ENCODE data around the gene PALLD. TPM values are rescaled to one million over a fixed set of nuclear protein-coding genes. Genes with fewer than 3 reads are reported as not detected.
"Not testable (repeated sequence)": the region's sequence is repeated elsewhere in the genome, so short reads cannot be mapped to it uniquely, and the experiment has no call there.

The PALLD gene
- total RNA-seq, 1 donor from 2014 or later: 38.6 TPM

GRCh38 chr4:168719725-168720124 lies 222.9 kb downstream of the PALLD start:
- no peak for DNase-seq (ENCODE audit: extremely low read depth, low read depth, low spot score)

- no peak for DNase-seq (ENCODE audit: extremely low read depth, low read depth, low spot score)
Observed at GRCh38 chr4:168720396-168720900, 223.6 kb downstream of the PALLD start.

GRCh38 chr4:168722391-168722790 lies 225.5 kb downstream of the PALLD start:
- no peak for DNase-seq (ENCODE audit: extremely low read depth, low read depth, low spot score)

- no peak for DNase-seq (ENCODE audit: extremely low read depth, low read depth, low spot score)
Observed at GRCh38 chr4:168723020-168723419, 226.2 kb downstream of the PALLD start.

- DNase-seq (ENCODE audit: extremely low read depth, low read depth, low spot score): no peak
Observed at GRCh38 chr4:168723569-168723968, 226.7 kb downstream of the PALLD start.

GRCh38 chr4:168724243-168724642 lies 227.4 kb downstream of the PALLD start:
- DNase-seq (ENCODE audit: extremely low read depth, low read depth, low spot score): no peak

- DNase-seq (ENCODE audit: extremely low read depth, low read depth, low spot score): no peak
Observed at GRCh38 chr4:168724686-168725411, 228.0 kb downstream of the PALLD start.

GRCh38 chr4:168725930-168726329 lies 229.1 kb downstream of the PALLD start:
- no peak for DNase-seq (ENCODE audit: extremely low read depth, low read depth, low spot score)

GRCh38 chr4:168727181-168727580 lies 230.3 kb downstream of the PALLD start:
- DNase-seq (ENCODE audit: extremely low read depth, low read depth, low spot score): not testable (repeated sequence)

GRCh38 chr4:168731006-168731636 lies 234.3 kb downstream of the PALLD start:
- no peak for DNase-seq (ENCODE audit: extremely low read depth, low read depth, low spot score)

GRCh38 chr4:168731706-168732414 lies 235.0 kb downstream of the PALLD start:
- no peak for DNase-seq (ENCODE audit: extremely low read depth, low read depth, low spot score)

GRCh38 chr4:168732714-168733113 lies 235.9 kb downstream of the PALLD start:
- no peak for DNase-seq (ENCODE audit: extremely low read depth, low read depth, low spot score)

- no peak for DNase-seq (ENCODE audit: extremely low read depth, low read depth, low spot score)
Observed at GRCh38 chr4:168734703-168735678, 238.1 kb downstream of the PALLD start.

GRCh38 chr4:168735735-168736134 lies 238.9 kb downstream of the PALLD start:
- DNase-seq (ENCODE audit: extremely low read depth, low read depth, low spot score): no peak

- DNase-seq (ENCODE audit: extremely low read depth, low read depth, low spot score): no peak
Observed at GRCh38 chr4:168736860-168737805, 240.3 kb downstream of the PALLD start.

- no peak for DNase-seq (ENCODE audit: extremely low read depth, low read depth, low spot score)
Observed at GRCh38 chr4:168737806-168738172, 240.9 kb downstream of the PALLD start.

- no peak for DNase-seq (ENCODE audit: extremely low read depth, low read depth, low spot score)
Observed at GRCh38 chr4:168739886-168740285, 243.0 kb downstream of the PALLD start.

- no peak for DNase-seq (ENCODE audit: extremely low read depth, low read depth, low spot score)
Observed at GRCh38 chr4:168740691-168741090, 243.8 kb downstream of the PALLD start.

Data from glomerular endothelial cell (primary cell).